Measurements from ENCODE around the gene SERPINA5. TPM values are rescaled to one million over a fixed set of nuclear protein-coding genes. Genes with fewer than 3 reads are reported as not detected.

SERPINA5 gene
- total and polyA plus RNA-seq, 2 of the 13 experiments (the other 11 are each of a cell fraction or from before 2014, with no cell fraction given): 449 to 498 TPM

GRCh38 chr14:94601884-94602391 lies 20.7 kb downstream of the SERPINA5 start (continued):
- no peak for TF ChIP-seq GZF1 (CRISPR knock-in tag; IDR thresholded peaks at IDR 0.05)
- TF ChIP-seq ZBTB40 (IDR thresholded peaks at IDR 0.05): no peak
- no peak for TF ChIP-seq ZBTB40 (CRISPR knock-in tag; IDR thresholded peaks at IDR 0.05)
- no peak for TF ChIP-seq GPBP1L1 (CRISPR knock-in tag; IDR thresholded peaks at IDR 0.05)
- no peak for TF ChIP-seq ZNF703 (CRISPR knock-in tag; IDR thresholded peaks at IDR 0.05; ENCODE audit: borderline replicate concordance)
- TF ChIP-seq TEAD2 (CRISPR knock-in tag; IDR thresholded peaks at IDR 0.05): no peak
- no peak for TF ChIP-seq MED13 (CRISPR knock-in tag; IDR thresholded peaks at IDR 0.05)
- TF ChIP-seq ZNF224 (CRISPR knock-in tag; IDR thresholded peaks at IDR 0.05): no peak
- TF ChIP-seq MAX (IDR thresholded peaks at IDR 0.05): peak; percentile 40
- TF ChIP-seq DNMT1 (CRISPR knock-in tag; IDR thresholded peaks at IDR 0.05): no peak
- TF ChIP-seq AFF4 (CRISPR knock-in tag; IDR thresholded peaks at IDR 0.05): no peak
- no peak for TF ChIP-seq ZNF282 (IDR thresholded peaks at IDR 0.05; ENCODE audit: partially characterized antibody)
- TF ChIP-seq ZNF839 (CRISPR knock-in tag; IDR thresholded peaks at IDR 0.05; ENCODE audit: borderline replicate concordance): no peak
